Sigmoid colon (tissue), 7 donors: ENCODE measurements around the gene CYP2J2. TPM values are rescaled to one million over a fixed set of nuclear protein-coding genes. Genes with fewer than 3 reads are reported as not detected.
"Not testable (repeated sequence)": the region's sequence is repeated elsewhere in the genome, so short reads cannot be mapped to it uniquely, and the experiment has no call there.

ENCODE experiments used
- DNase-seq: peaks from one replicate; pipeline ENCODE4 v3.0.0-alpha.2; 2019
- H3K27ac ChIP-seq, 4 donors: fragments of 200-600 bp; sonication (generic); one replicate each; pipeline ENCODE4 v1.5.1; 2016 to 2019; ENCODE audit warnings: mild to moderate bottlenecking in 1 of 4
- H3K27me3 ChIP-seq, 3 donors: fragments of 200-600 bp; sonication (generic); one replicate each; pipeline ENCODE4 v1.5.1; 2019; ENCODE audit warnings: mild to moderate bottlenecking in 1 of 3
- H3K36me3 ChIP-seq, 4 donors: fragments of 200-600 bp; sonication (generic); one replicate each; pipeline ENCODE4 v1.5.1; 2016 to 2019
- H3K4me1 ChIP-seq, 4 donors: fragments of 200-600 bp; sonication (generic); one replicate each; pipeline ENCODE4 v1.5.1; 2017 to 2019
- H3K4me3 ChIP-seq, 4 donors: fragments of 200-600 bp; sonication (generic); one replicate each; pipeline ENCODE4 v1.5.1; 2017 to 2019; ENCODE audit warnings: mild to moderate bottlenecking in 2 of 4, moderate library complexity in 1 of 4
- H3K9me3 ChIP-seq, 4 donors: fragments of 200-600 bp in 3 of 4; sonication (generic) in 3 of 4; one replicate each; pipeline versions ENCODE4 v1.5.1 to v1.6.1; 2013 to 2019
- EP300 ChIP-seq, 4 donors: sonication (generic); formaldehyde crosslinking; IDR thresholded peaks; one replicate each; pipeline ENCODE4 v1.6.1; 2017; ENCODE audit warnings: antibody characterized with exemption in 4 of 4
- POLR2A ChIP-seq, 2 donors: fragments of 450-650 bp; IDR thresholded peaks; one replicate each; pipeline ENCODE4 v1.6.1; 2016; ENCODE audit warnings: antibody characterized with exemption in 2 of 2, mild to moderate bottlenecking in 2 of 2, moderate library complexity in 2 of 2
- POLR2AphosphoS5 ChIP-seq, 4 donors: sonication (generic); formaldehyde crosslinking; IDR thresholded peaks; one replicate each; pipeline ENCODE4 v1.6.1; 2017; ENCODE audit warnings: antibody characterized with exemption in 4 of 4
- WGBS, 2 donors: extraction: QIAGEN DNeasy Blood & Tissue Kit; methylation state at CpG; one replicate each; pipeline ENCODE4 v1.1.7; 2013; 5-methylcytosine and 5-hydroxymethylcytosine counted together
- intact Hi-C: fragments of 100-400 bp; cut with DNase I; formaldehyde crosslinking; loops from one replicate; pipeline ENCODE4 v1.15.1; 2023
- polyA plus RNA-seq, 3 donors: library from polyadenylated mRNA; stranded (reverse); fragments of 200-250 nt; gene quantifications; one replicate each; pipeline ENCODE4 v1.2.3, GENCODE V29; 2013
- total RNA-seq, 4 donors: library from RNA; depleted of rRNA; stranded (reverse); fragments of >200 nt; gene quantifications; one replicate each; pipeline ENCODE4 v1.1.0, GENCODE V29; 2016
- TF ChIP-seq, protein P1 (sequence below), 4 experiments: fragments of 450-650 bp in 3 of 4; fragments of 200-600 bp in 1 of 4; IDR thresholded peaks; one replicate each; pipeline ENCODE4 v1.5.1; 2016 to 2019; ENCODE audit warnings: antibody characterized with exemption in 4 of 4, mild to moderate bottlenecking in 3 of 4, moderate library complexity in 2 of 4
- donor health status: healthy with polysubstance abuse.
- donor health status: Bipolar disorder and iron deficiency.
- donor health status: healthy.

Gene CYP2J2
- total and polyA plus RNA-seq, 7 donors: 0.54 to 26.9 (median 2.7) TPM; not detected in 1

DNA sequence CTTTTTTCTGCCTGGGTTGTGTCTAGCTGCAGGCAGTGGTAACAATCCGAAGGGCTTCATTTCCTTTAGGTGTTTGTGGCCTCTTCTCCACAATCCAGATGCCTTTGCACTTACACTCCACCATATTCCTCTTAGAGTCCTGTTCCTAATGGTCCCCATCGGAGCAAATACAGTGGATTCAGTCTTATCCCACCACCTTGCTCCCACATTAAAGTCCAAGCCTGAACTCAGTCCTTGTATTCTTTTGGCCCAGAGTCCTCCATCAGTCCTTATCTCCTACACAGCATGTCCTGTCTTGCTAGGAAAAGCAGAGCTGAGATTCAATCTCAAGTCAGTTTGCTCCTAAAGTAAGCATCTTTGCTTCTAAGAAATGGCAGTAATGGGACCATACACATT, 8.8 kb downstream of the CYP2J2 start:
- TF ChIP-seq POLR2A (IDR thresholded peaks at IDR 0.05) (no peak), EP300 (IDR thresholded peaks at IDR 0.05) (no peak), POLR2AphosphoS5 (IDR thresholded peaks at IDR 0.05) (no peak)
- TF ChIP-seq, protein P1, sequence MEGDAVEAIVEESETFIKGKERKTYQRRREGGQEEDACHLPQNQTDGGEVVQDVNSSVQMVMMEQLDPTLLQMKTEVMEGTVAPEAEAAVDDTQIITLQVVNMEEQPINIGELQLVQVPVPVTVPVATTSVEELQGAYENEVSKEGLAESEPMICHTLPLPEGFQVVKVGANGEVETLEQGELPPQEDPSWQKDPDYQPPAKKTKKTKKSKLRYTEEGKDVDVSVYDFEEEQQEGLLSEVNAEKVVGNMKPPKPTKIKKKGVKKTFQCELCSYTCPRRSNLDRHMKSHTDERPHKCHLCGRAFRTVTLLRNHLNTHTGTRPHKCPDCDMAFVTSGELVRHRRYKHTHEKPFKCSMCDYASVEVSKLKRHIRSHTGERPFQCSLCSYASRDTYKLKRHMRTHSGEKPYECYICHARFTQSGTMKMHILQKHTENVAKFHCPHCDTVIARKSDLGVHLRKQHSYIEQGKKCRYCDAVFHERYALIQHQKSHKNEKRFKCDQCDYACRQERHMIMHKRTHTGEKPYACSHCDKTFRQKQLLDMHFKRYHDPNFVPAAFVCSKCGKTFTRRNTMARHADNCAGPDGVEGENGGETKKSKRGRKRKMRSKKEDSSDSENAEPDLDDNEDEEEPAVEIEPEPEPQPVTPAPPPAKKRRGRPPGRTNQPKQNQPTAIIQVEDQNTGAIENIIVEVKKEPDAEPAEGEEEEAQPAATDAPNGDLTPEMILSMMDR (IDR thresholded peaks at IDR 0.05): no peak
- Histone ChIP-seq H3K9me3 (no peaks in the 10 kb centered on the region), H3K4me1 (no peaks in the 10 kb centered on the region), H3K36me3 (no peaks in the 10 kb centered on the region), H3K27ac (no peak overlapping the region), H3K27me3 (no peaks in the 10 kb centered on the region), H3K4me3 (no peak overlapping the region)
- WGBS, 2 donors: 87 to 96% methylated on average over 2 of the region's 2 CpGs
- DNase-seq: no peak
- intact Hi-C loops: no loop called here

DNA sequence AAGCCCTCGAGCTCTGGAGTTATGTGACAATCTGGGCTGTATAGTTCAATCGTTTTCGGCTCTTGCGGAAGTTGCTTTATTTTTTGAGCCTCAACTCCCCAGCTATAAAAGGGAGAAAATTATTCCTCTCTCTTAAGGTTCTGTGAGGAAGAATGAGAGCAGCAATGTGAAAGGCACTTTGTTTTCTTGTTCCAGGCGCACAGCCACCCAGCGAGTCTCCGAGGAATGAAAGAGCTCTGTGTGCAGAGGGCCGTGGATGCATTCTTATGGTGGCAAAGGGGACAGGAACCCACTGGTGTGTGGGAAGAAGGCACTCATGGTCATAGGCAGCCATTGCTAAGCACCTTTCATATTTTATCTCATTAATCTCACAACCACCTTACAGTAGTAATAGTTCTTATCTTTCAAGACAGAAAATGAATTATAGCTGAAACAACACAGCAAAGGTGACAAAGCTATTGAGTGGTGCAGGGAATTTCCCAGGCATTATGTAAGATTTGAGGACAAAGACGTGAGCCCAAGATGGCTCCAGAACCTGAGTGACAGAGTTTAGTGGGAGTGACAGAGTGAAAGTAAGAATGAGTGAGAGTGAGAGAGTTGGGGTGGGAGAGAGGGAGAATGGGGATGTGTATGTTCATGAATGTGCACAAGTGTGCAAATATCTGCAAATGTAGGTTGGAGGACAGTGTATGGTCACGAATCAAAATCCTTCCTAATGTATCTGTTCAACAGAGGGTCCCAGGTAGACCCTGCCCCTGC, 9.4 kb downstream of the CYP2J2 start:
- H3K9me3 ChIP-seq: no peaks in the 10 kb centered on the region
- H3K4me3 ChIP-seq: no peak overlapping the region
- TF ChIP-seq EP300 (IDR thresholded peaks at IDR 0.05): no peak
- TF ChIP-seq POLR2A (IDR thresholded peaks at IDR 0.05): no peak
- TF ChIP-seq, protein P1 (IDR thresholded peaks at IDR 0.05): no peak
- TF ChIP-seq POLR2AphosphoS5 (IDR thresholded peaks at IDR 0.05): no peak
- intact Hi-C loops: no loop called here
- no peaks in the 10 kb centered on the region for H3K27me3 ChIP-seq
- no peaks in the 10 kb centered on the region for H3K4me1 ChIP-seq
- H3K36me3 ChIP-seq: no peaks in the 10 kb centered on the region
- no peak for DNase-seq
- no peak overlapping the region for H3K27ac ChIP-seq
- 91 to 92% methylated on average over 10 of the region's 10 CpGs for WGBS, 2 donors

DNA sequence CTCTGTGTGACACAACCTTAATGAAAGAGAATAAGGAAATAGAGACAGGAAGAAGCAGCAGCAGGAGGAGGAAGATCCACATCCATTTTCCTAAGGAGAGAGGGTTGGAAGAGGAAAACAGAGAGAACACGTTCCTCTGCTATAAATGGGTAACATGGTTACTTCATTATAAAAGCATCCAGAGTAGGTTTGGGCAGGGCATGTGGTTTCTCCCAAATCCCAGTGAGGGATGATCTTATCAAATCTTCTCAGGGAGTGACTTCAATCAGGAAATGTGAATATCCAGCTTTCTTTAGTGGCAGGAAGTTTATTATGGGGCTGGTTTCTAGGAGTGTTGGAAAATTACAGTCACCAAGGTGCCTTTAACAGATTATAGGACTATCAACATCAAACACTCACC, 11.1 kb downstream of the CYP2J2 start:
- TF ChIP-seq EP300 (IDR thresholded peaks at IDR 0.05): no peak
- no peak for TF ChIP-seq POLR2AphosphoS5 (IDR thresholded peaks at IDR 0.05)
- TF ChIP-seq, protein P1 (IDR thresholded peaks at IDR 0.05): no peak
- no peak for TF ChIP-seq POLR2A (IDR thresholded peaks at IDR 0.05)
- intact Hi-C loops: no loop called here

DNA sequence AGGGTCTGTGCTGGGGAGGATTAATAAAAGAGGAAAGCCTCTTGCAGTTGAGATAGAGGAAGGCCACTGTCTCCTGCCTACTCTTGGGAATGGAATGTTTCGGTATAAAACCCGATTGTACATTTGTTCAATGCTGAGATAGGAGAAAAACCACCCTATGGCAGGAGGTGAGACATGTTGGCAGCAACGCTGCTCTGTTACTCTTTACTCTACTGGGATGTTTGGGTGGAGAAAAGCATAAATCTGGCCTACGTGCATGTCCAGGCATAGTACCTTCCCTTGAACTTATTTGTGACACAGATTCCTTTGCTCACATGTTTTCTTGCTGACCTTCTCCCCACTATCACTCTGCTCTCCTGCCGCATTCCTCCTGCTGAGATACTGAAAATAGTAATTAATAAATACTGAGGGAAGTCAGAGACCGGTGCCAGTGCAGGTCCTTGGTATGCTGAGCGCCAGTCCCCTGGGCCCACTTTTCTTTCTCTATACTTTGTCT, 11.7 kb downstream of the CYP2J2 start:
- H3K9me3 ChIP-seq, H3K4me3 ChIP-seq, H3K27me3 ChIP-seq, H3K36me3 ChIP-seq, DNase-seq, H3K4me1 ChIP-seq, intact Hi-C loops, H3K27ac ChIP-seq: not testable (repeated sequence)
- WGBS, 2 donors: 95 to 96% methylated on average over 7 of the region's 7 CpGs

More for the DNA sequence above, 11.1 kb downstream of the CYP2J2 start:
- Histone ChIP-seq H3K4me3 (no peak overlapping the region), H3K27me3 (no peaks in the 10 kb centered on the region), H3K27ac (no peak overlapping the region), H3K36me3 (no peaks in the 10 kb centered on the region), H3K4me1 (no peaks in the 10 kb centered on the region), H3K9me3 (no peaks in the 10 kb centered on the region)
- 70 to 72% methylated on average over 1 of the region's 1 CpG for WGBS, 2 donors
- DNase-seq: no peak

DNA sequence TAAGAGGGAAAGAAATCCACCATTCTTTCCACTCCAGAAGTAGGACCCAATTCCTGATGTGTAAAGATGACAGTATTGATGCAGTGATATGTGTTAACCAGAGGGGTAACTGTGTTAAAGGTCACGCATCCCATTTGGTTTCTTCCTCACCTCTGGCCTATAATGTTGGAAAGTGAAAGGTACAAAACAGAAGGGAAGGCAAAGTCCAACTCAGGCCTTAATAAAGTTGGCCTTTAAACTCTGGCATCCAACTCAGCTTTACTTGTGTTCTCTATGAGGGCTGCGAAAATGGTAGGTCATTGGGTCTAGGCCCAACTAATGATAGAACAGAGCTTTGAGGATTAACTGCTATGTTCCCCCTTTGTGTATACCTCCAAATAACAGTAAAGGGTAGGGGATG, 17.9 kb downstream of the CYP2J2 start:
- no peak for DNase-seq
- no peaks in the 10 kb centered on the region for H3K36me3 ChIP-seq
- intact Hi-C loops: no loop called here
- no peak overlapping the region for H3K4me3 ChIP-seq
- H3K27ac ChIP-seq: no peak overlapping the region
- H3K4me1 ChIP-seq: no peaks in the 10 kb centered on the region
- H3K9me3 ChIP-seq: no peaks in the 10 kb centered on the region
- TF ChIP-seq, protein P1 (IDR thresholded peaks at IDR 0.05): no peak
- TF ChIP-seq EP300 (IDR thresholded peaks at IDR 0.05): no peak
- no peak for TF ChIP-seq POLR2A (IDR thresholded peaks at IDR 0.05)
- no peak for TF ChIP-seq POLR2AphosphoS5 (IDR thresholded peaks at IDR 0.05)
- 65 to 79% methylated on average over 2 of the region's 2 CpGs for WGBS, 2 donors
- no peaks in the 10 kb centered on the region for H3K27me3 ChIP-seq
